Inflammatory macrophage (primary cell): ENCODE results near the gene ALDH2.
A peak's percentile ranks its signal among the peaks of the same experiment; 100 is the strongest.
"Not testable (repeated sequence)": the region's sequence is repeated elsewhere in the genome, so short reads cannot be mapped to it uniquely, and the experiment has no call there.

Experiments
- DNase-seq, 2 donors: peaks; one replicate each; pipeline ENCODE4 v3.0.0-alpha.2; 2020 to 2022

ALDH2 gene

DNA sequence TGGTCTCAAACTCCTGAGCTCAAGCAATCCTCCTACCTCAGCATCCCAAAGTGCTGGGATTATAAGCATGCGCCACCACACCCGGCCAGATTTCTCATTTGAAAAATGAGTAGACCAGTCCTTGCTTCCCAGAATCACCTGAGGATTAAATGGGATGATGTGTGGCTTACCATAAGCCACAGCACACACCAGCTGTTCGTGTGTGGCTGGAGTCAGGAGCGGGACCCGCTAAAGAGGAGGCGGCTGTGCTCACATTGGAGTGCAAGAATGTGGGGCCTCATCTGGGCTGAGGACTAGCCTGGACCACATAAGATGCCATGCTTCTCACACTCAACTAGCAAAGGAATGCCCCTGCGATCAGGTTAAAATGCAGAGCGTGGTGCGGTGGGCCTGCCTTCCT is 6.7 kb upstream of the ALDH2 start:
- no peak for DNase-seq

DNA sequence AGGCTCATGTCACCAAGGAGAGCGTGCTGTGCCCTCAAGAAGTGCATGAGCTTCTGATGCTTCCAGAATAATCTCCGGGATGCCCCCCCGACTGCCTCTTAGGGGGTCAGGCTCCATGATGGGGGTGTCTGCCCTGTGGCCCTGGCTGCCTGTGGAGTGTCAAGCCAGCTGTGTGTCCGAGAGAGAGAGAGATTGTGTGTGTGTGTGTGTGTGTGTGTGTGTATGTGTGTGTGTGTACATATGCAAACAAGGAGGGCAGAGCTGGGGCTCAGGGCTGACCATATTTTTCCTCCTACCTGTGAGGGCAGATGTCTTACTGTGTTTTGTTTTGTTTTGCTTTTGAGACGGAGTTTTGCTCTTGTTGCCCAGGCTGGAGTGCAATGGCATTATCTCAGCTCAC is 5.6 kb upstream of the ALDH2 start:
- no peak for DNase-seq

DNA sequence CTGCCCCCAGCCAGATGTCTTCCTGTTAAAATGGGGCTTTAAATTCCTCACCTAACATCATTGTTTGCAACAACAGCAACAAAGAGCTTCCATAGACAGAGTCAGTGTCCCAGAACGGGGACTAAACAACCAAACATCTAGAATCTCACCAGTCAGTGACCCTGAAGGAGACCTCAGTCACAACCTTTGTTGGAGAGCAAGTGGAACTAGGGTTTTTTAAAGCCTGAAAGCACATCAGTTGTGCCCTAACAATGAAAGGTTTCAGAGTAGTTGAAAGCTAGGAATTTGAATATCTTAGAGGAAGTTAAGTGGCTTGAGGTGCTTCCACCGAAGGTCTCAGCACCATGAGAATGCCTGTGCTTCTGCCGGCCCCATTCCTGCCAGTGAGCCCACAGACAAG is 5.0 kb upstream of the ALDH2 start:
- no peak for DNase-seq

DNA sequence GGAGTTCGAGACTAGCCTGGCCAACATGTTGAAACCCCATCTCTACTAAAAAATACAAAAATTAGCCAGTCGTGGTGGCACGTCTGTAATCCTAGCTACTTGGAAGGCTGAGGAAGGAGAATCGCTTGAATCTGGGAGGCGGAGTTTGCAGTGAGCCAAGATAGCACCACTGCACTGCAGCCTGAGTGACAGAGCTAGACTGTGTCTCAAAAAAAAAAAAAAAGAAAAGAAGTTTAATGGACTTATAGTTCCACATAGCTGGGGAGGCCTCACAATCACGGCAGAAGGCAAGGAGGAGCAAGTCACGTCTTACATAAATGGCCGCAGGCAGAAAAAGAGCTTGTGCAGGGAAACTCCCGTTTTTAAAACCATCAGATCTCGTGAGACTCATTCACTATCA is 3.2 kb upstream of the ALDH2 start:
- DNase-seq, result not testable (repeated sequence)

DNA sequence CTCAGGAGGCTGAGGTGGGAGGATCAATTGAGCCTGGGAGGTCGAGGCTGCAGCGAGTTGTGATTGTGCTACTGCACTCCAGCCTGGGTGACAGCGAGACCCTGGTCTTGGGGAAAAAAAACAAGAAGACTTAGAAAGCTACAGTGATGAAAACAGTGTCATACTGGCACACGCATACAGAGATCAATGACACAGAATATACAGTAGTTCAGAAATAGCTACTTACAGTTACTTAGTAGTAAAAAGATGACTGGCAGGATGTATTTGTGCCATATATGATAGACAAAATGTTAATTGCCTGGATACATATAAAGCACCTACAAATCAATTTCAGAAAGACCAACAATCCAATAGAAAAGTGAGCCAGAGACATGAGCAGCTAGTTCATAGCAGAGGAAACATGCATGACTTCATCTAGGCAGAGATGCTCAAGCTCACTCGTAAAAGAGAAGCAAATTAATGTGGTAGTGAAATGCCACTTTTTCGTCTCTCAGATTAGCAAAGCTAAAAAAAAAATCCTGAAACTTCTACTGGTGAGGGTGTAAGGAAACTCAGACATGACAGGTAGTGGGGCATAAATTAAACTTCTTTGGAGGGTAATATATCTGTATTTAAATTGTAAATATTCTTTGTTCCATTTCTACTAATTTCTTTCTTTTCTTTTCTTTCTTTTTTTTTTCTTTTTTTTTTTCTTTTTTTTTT is 2.5 kb upstream of the ALDH2 start:
- no peak for DNase-seq

DNA sequence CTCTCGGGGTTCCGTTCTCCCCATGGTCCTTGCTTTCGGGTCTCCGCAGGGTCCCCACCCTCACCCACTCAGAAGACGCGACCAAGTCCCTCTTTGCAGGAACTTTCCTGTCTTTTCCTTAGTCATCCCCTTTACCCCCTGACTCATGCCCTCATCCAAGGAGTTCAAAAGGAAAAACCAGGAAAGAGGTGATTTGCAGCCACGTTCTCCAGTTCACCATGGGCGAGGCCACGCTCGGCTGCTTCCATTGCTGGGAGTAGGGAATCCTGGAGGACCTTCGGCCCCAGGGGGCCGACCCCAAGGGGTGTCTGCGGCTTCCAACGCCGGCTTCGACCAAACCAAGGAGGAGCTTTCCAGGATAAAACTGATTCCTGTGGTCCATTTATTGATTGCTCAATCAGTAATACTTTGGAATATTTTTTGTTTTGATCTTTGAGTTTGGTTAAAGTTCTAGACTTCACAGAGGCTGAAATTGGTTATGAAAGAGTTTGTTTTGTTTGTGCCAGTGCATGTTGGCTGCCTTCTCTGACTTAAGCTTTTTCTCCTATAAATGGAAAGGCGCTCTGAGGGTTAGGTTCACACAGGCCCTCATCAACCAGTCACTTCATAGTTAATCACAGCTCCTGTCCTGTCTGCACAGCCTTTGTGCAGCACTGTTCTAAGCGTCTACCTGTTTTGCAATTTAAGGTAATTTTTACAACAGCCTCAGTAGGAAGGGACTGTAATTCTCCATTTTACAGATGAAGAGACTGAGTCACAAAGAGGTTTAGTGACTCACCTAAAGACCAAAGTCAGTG is 827 bp downstream of the ALDH2 start:
- no peak for DNase-seq

DNA sequence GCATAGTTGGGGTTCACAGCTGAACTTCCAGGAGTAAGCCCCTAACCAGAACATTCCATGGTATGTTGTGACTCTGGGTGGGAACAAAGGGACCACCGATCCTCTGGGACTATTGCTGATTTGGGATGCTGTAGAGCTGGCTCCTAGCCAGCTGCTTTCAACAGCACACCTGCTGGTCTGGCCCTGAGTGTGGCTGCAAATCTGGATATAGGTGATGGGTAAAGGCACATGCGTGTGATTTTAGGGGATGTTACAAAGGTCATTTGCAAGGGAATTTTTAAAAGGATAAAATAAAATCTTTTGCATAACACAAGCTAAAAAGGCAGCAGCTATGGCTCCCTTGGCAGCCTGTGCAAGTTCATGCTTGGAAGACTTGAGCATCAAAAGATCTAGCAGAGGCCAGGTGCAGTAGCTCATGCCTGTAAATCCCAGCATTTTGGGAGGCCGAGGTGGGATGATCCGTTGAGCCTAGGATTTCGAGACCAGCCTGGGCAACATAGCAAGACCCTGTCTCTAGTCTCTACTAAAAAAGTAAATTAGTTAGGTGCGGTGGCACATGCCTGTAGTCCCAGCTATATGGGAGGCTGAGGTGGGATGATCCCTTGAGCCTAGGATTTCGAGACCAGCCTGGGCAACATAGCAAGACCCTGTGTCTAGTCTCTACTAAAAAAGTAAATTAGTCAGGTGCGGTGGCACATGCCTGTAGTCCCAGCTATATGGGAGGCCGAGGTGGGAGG is 1.6 kb downstream of the ALDH2 start:
- DNase-seq, result no peak

DNA sequence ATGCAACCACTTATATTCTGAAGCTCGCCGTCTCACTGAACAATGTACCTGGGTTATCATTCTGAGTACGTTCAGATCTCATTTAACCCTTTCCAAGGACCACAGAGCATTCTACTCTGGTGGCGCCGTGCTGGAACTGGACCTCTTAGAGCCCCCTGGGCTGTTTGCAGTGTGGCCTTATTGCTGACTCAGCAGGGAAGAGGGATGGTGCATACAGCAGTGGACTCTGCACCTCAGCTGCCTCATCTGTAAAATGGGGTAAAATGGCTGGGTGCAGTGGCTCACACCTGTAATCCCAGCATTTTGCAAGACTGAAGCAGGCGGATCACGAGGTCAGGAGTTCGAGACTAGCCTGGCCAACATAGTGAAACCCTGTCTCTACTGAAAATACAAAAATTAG is 2.9 kb downstream of the ALDH2 start:
- DNase-seq, result no peak

DNA sequence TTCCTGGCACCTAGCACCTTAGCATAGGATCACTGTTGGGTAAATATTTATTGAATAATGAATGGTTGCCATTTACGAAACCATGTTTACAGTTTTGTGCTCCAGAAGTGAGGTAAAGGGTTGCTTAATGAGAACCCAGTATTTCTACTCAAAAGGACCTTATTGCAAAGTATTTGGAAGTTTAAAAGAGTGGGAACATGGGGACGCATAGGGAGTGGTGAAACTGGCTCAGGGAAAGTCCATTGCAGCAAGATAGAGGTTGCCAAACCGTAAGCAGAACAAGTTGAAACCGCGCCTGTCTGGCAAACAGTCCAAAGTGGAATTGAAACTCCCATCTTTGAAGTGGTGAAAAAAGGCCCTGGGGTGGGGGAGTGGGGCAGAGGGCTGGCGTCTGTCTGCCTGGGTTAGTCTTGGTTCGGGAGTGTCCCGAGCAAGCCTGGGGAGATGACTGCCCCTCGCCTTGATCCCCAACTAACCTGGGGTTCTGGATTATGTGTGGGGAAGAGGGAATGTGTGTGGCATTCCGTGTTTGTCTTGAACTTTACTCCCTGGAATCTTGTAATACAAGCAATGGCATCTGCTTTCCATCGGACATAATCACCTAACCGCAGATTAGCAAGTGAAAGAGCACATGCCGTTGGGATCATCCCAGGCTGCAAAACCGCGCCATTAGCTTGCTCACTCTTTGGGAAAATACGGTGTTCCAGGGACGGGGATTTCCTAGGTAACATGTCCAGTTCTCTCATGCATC is 7.2 kb downstream of the ALDH2 start:
- DNase-seq, result peak; percentile 94 to 96

DNA sequence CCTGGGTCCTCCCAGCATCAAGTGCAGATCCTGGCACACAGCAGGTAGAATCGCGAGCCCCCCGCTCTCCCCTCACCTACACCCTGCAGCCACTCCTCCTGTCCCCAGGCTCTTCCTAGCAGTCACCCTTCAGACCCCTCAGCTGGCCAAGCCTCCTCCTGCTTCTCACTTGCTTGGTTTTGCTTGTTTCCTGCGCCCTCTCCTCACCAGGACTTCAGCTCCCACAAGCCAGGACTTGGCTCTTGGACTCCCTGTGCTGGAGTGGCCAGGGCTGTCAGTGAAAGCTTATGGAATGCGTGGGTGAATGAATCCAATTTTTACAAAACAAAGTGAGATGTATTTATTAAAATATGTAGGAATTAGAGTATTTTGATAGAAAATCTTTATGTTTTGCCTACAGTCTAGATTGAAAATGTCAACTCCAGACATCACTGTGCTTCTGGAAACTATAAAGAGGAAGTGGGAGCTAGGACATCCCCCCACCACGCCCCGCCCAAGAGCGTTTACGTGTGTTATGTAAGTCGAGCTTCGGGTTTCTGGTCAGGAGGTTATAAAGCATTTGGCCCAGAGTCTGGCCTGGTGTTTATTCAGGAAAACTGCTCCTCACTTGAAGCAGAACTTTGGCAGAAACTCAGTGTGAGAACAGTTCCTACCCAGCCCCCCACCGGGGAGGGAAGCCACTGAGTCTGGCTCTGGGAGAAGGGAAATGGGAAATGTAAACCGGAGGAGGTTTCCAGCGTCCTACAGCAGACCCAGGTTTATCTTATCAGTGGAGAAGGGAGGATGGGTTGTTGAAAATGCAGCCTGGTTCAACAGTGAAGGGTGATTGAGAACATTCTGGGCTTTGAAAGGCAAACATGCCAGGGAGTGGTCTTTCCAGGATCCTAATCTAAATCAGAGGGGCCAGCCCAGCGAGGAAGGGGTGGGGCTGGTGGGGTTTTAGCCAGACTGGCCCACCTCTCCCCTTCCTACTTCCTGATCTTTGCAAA is 8.8 kb downstream of the ALDH2 start:
- DNase-seq, result peak; percentile 96 to 97

DNA sequence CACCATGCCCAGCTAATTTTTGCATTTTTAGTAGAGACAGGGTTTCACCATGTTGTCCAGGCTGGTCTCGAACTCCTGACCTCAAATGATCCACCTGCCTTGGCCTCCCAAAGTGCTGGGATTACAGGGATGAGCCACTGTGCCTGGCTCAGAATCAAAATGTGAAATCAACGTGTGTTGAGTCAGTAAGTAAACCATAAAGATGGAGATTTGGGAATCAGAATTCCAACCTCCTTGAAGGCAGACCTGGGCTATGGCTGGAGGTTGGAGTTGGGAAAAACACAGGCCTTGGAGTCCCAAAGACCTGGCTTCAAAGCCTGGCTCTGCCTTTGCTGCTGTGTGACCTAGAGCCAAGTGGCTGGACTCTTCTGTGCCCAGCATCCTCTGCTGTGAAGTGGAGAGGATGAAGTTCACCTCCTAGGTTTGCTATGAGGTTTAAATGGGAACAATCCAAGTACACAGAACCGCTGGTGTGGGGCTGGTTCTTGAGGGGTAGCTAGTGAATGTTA is 10.2 kb downstream of the ALDH2 start:
- DNase-seq, result no peak

DNA sequence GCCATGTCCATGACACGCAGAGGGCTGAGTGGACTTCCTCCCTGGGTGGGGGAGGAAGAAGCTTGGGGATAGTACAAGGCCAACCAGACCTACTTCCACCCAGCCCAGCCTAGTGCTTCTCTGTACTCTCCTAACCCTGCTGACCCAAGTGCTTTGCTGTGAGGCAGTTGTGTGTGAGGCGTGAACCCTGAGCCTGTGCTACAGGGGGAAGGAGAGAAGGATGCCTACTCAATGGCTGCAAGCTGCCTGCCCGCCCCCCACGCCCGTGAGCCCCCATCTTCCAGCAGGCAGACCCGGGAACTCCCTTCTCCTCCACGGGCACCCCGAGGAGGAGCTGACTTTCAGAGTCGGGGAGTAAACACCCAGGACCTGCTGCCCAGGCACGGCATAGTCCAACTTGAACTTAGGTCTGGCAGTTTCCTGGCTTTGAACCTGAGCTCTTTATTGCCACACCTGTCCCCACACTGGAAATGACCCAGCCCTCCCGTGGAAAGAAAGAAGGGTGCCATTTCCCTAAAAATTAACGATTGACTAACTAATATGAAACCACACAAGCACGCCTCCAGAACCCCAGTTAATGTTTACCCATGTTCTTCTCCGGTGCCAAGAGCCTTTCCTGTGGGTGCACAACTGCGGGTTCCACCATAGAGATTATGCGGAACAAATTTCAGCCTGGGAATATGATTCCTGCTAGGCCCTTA is 10.8 kb downstream of the ALDH2 start:
- peak; percentile 74 to 83 for DNase-seq

DNA sequence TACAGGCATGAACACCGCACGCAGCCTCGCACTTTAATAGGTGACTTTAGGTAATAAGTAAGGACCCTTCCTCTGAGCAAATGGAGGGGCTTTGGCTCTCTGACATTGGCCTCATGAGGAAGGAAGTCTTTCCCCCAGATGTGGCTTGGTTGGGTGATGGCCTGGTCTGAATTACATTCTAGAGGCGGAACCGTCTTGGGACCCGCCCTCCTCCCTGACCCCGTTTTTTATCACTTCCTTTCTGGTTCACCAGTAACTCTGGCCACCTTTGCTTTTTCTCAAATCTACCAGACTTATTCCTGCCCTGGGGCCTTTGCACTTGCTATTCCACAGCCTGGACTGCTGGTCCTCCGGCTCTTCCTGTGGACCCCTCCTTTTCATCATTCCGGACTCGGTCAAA is 13.4 kb downstream of the ALDH2 start:
- peak in 1 of 2 donors; percentile 30 for DNase-seq

DNA sequence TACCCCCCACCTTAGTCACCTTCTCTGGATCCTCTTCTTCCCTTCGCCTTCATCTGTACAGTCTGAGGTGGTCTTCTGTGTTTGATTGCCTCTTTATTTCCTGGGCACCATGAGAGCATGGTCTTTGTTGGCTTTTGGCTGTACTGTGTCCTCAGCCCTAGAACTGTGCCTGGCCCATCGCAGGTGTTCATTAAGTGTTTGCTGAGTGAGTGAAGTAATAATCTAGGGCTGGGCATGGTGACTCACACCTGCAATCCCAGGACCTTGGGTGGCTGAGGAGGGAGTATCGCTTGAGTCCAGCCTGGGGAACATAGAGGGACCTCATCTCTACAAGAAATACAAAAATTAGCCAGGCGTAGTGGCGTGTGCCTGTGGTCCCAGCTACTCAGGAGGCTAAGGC is 13.9 kb downstream of the ALDH2 start:
- DNase-seq, result no peak

DNA sequence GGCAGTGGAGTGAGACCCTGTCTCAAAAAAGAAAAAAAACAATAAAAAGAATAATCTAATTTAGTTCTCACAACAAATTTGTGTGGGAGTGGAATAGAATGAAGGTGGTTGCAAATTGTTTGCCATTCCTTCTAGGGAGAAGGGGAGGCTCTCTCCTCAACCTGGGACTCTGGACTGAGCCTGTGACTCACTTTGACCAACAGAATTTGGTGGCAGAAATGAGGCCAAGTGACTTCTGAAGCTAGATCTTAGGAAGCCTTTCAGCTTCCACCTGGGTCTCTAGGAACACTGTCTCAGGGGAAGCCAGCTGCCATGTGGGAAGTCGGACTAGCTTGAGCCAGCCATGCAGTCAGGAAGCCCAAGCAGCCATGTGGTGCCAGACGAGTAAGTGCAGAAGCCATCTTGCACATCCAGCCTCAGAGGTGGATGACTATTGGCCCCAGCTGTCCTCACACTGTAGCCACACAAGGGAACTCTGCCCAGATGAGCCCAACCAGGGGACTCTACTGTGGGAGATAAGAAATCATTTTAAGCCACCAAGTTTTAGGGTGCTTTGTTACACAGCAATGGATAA is 14.4 kb downstream of the ALDH2 start:
- DNase-seq, result no peak

DNA sequence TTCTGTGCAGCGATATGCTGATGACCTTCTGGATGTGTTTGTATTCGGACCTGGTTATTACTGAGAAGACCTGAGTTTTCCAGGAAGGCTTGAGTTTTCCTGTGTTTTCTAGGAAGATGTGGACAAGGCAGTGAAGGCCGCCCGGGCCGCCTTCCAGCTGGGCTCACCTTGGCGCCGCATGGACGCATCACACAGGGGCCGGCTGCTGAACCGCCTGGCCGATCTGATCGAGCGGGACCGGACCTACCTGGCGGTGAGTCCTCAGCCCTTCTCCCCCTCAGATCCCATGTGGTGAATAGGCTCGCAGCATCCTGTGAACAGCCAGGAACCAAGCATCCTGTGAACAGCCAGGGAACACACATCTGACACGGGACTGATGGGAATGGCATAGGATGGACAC is 16.3 kb downstream of the ALDH2 start:
- DNase-seq, result no peak

DNA sequence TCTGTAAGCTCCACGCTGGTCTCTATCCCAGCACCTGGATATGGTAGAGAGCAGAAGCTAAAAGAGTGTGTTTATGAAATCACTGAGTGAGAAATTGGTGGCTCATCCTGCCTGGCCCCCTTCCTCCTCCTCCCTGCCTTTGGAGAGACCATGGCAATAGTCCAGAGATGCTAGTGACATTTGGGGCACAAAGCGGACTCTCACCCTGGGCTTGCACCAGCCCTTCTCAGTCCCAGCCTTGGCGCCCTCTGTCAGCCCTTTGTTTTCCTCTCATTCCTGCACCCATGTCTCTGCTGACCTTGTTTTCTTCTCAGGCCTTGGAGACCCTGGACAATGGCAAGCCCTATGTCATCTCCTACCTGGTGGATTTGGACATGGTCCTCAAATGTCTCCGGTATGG is 18.2 kb downstream of the ALDH2 start:
- DNase-seq, result no peak

DNA sequence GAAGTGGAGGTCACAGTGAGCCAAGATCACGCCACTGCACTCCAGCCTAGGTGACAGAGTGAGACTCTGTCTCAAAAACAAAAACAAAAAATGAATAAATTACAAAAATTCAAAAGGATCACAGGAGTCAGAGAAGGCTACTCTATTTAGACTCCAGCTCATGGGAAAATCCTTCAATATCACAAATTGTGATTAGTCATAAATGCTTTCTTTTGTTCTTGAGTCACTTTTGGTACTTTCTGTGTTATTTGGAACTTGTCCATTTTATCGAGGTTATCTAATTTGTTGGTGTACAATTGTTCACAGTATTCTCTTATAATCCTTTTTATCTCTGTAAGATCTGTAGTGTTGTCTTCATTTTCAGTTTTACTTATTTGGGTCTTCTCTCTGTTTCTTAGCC is 18.9 kb downstream of the ALDH2 start:
- DNase-seq, result no peak

DNA sequence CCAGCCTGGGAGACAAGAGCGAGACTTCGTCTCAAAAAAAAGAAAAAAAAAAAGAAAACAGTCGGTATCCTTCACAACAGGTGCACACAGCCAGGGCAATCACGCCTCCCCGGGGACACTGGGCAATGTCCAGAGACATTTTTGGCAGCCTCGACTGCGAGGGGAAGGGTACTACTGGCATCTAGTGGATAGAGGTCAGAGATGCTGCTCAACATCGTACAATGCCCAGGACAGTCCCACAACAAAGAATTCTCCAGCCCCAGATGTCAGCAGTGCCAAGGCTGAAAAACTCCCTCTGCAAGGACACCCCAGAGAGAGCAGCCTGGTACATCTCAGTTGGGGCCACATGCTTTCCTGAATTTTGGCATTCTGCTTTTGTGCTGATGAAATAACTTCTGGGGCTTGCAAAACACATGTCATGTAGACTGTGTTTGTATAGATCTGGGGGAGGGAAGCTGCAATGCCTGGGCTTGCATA is 21.5 kb downstream of the ALDH2 start:
- DNase-seq, result peak; percentile 53 to 64

DNA sequence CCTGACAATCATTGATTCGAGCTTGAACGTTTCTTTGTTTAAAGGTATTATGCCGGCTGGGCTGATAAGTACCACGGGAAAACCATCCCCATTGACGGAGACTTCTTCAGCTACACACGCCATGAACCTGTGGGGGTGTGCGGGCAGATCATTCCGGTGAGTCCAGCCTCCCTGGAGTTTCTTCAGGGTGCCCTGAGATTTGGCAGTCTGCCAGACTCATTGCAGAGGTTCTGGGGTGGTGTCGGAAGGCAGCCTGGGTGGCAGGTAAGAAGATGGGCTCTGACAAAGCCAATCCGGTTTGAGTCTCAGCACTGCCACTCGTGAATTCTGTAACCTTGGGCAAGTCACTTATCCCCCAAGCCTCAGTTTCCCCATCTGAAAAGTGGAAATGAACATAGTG is 23.0 kb downstream of the ALDH2 start:
- no peak for DNase-seq
